GM21526 (cell line): ENCODE data around the gene SHROOM2.

Experiments used
- ATAC-seq: cut with Tn5 transposase; IDR thresholded peaks from one replicate; pipeline ENCODE4 v1.9.1; 2021; ENCODE audit warnings: moderate library complexity; ENCODE audit not compliant: unreplicated experiment, low FRiP score

Gene SHROOM2

GRCh38 chrX:9888953-9889470 is 102.8 kb downstream of the SHROOM2 start:
- no peak for ATAC-seq

- no peak for ATAC-seq
Observed at GRCh38 chrX:9890681-9891091, 104.5 kb downstream of the SHROOM2 start.

GRCh38 chrX:9895225-9895912 is 109.1 kb downstream of the SHROOM2 start:
- no peak for ATAC-seq

DNA sequence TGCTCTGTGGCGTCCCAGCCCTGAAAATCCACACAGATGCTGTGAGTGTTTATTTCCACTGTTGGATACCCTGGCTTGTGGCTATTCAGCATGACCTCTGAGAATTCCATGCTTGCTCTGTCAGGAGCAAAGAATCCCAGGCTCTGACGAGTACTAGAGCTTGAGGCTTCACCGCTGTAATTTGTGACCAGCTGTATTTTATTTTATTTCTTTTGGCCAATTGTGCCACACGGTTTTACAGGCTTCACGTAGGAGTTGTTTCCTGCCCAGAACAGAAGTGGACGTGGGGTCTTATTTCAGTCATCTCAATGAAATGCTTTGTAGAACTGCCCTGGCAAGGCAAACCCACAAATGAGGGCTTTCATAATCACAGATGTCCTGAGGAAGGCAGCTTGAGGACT is 111.5 kb downstream of the SHROOM2 start:
- no peak for ATAC-seq

GRCh38 chrX:9899640-9900111 is 113.4 kb downstream of the SHROOM2 start:
- no peak for ATAC-seq

GRCh38 chrX:9902656-9903055 is 116.4 kb downstream of the SHROOM2 start:
- ATAC-seq: no peak

DNA sequence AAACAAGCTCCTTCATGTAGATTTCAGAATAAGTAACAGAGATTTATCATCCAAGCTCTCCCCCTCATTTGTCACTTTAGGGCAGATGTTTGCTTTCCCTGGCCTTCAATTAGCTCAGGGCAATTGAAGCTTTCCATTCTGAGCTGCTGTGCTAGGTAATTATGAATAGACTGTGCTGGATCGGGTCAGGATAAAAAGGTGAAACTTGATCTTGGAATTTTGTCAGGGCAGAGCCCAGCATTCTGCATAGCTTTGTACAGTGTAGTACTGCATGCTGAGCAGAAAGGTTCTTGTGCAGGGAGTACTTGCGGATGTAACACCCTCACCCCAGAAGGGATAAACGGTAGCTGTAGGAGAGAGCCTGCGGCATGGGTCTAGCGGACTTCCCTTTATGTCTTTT is 116.9 kb downstream of the SHROOM2 start:
- ATAC-seq: no peak

DNA sequence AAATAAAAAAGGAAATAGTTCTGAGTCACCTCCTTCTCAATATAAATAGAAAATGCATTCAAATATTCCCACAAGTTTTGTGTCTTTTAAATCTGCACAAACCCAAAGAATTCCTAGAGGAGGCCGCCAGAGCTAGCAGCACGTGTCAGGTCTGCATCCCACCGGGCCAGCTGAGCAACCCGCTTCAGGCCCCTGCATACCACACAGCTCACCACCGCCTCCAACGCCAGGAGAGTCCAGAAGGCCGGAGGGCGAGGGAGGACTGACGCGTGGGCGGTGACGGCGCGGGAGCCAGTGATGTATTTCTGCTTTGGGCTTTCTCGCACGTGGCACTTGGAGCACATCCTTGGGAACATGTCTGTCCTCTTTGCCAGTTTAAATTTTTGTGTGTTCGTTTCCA is 119.1 kb downstream of the SHROOM2 start:
- ATAC-seq: no peak

- no peak for ATAC-seq
Observed at GRCh38 chrX:9905721-9906120, 119.5 kb downstream of the SHROOM2 start.

GRCh38 chrX:9906919-9907318 is 120.7 kb downstream of the SHROOM2 start:
- ATAC-seq: no peak

DNA sequence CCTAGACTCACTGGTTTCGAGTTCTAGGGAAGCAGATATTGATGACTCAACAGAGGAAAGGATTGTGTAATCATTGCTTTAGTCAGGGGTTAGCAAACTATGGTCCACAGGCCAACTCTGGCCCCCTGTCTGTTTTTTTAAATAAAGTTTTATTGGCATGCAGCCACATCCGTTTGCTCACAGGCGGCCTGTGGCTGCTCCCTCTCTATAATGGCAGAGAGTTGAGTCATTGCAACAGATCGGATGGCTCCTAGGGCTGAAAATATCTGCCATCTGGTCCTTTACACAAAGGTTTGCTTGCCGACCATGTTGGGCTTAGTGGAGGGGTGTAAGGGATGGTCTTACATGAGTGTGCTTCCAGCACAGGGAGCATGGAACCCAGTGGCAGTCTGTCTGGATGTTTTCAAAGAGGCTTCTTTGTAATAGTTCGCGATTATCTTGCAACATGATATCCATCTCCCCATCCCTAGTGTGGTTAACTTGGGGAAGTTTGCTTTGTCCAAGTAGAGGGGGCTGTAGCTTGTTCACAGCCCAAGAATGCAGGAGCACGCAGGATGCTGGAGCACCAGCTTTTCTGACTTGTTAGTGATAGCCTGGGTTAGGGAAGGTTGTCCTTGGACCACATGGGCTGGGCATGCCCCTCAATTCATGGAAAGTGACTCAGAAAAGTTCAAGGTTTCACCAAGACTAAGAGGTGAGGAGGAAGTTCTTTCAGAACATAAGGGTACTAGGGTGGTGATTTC is 121.6 kb downstream of the SHROOM2 start:
- ATAC-seq: no peak

DNA sequence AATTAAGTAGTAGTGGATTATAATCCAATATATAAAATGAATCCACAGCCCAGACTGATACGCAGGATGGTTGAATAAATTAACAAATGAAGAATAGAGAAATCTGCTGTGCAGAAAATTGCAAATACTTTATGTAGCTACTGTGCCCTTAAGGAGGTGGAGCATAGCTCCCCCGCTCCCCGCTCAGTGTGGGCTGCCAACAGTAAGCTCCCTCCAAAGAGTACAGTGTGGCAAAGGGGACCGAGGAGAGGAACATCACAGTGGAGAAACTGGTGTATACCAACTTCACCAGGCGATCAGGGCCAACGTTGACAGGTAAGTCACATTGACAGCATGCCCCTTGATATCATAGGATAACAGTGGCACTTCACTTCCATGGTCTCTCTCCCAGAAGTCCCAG is 123.0 kb downstream of the SHROOM2 start:
- no peak for ATAC-seq

- ATAC-seq: no peak
Observed at GRCh38 chrX:9911487-9911886, 125.3 kb downstream of the SHROOM2 start.

DNA sequence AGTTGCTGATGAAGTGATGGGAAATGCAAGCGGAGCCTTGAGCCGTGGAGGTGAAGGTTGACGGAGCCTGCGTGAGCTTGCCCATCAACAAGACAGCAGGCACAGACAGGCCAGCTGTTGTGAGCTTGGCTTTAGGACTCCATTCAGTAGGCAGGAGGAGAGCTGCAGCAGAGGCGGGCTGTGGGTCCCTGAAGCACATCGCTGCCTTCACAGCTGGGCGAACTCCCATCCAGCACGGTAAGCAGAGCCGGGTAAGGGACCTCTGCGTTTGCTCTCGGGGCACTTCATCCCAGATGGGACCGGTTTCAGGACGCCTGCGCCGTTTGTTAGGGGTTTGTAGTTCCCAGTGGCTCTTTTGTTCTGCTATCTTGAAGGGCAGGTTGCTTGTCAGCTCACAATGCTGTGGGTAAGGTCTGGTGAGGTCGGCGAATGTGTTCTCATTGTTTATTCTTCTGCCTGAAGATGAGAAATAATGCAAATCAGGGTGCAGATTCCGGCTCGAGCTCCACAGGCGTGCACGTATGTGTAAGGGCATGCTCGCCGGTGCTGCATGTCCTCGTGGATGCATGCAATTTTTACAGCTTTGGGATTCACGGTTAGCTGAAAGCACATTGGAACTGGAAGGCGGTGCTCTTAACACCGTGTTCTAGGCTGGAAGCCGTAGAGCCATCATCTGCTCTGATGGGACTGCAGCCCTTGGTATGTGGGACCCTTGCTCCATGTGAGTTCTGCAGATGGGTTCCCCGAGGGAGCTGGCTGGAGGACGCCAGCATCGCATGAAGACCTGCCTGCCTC is 126.3 kb downstream of the SHROOM2 start:
- ATAC-seq: no peak

DNA sequence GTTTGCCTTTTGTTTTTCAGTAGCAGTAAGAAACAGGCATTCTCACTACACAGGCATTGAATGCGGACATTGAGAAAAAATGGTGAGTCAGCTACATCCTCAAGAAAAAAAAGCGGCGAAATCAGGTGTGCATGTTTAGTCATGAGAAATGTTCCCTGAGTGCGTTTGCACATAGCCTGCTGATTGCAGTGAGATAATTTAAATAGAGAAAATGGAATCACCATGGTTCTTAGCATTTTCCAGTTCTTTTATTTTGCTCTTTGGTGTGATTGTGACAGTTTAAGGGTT is 126.9 kb downstream of the SHROOM2 start:
- no peak for ATAC-seq

DNA sequence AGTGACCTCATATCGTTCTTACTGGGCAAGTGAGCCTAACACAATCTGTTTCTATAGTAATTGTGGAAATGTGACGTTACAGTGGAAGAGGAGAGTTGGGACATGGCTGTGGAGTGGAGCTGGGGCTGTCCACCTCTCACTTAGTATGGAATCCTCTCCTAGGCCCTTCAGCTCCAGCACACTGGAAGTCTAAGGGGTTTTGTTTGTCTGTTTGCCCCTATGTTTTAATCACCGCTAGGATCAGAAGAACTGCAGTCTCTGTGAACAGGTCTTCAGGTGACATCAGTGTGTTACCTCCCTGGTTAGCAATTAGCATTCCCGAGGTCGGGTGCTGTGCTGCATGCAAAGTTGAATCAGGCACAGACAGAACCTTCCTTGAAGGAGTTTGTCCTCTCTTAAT is 131.6 kb downstream of the SHROOM2 start:
- ATAC-seq: no peak

- no peak for ATAC-seq
Observed at GRCh38 chrX:9919632-9920172, 133.5 kb downstream of the SHROOM2 start.

DNA sequence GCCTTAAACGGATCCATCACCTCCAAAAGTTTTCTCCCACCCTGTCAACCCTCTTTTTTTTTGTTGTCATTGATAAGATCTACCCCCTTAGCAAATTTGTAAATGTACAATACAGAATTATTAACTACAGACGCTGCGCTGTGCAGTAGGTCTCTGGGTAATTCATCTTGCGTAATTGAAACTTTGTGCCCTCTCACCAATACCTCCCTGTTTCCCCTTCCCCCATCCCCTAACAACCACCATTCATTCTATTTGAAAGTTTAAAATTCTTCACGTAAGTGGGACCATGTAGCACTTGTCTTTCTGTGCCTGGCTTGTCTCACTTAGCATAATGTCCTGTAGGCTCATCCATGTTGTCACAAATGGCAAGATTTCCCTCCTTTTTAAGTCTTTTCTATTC is 135.2 kb downstream of the SHROOM2 start:
- ATAC-seq: no peak

DNA sequence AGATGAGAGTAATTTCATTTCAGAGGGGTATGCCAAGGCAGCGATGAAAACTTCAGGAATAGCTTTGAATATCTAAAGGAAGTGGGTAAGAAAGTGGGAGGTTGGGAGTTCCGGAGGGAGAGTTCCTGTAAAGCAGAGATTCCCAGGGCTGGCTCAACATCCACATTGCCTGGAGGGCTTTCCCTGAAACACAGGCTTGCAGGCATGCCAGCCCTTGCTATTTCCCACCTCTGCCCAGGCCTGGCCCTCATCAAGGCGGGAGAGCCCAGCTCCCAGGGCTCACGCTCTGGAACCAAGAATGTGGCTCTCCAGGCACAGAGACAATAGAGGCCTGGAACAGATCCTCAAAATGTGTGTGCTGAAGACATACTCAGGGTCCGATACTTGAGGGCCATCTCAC is 137.1 kb downstream of the SHROOM2 start:
- no peak for ATAC-seq

DNA sequence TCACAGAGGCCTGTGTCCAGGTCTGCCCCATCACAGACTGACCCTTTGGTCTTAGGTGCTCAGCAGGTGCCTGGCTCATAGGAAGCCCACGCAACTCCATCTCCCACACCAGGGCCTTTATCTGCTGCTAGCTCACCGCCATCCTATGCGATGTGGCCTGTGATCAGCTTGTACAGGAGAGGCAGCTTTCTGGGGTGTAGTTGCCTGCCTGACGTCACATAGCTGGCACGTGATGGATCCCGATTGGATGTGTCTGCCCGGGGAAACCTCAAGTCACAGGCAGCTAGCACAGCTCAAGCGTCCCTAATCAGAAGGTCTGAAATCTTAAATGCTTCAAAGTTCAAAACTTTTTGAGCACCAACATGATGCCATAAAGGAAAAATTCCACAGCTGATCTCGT is 139.8 kb downstream of the SHROOM2 start:
- no peak for ATAC-seq
